GM12801 (cell line): ENCODE data around the gene TPBG.

Source experiments
- TF ChIP-seq, protein P1 (sequence below): IDR thresholded peaks from one replicate; pipeline ENCODE4 v1.5.1; 2011; ENCODE audit warnings: control low read depth; ENCODE audit not compliant: insufficient read length; ENCODE audit errors: extremely low read depth

The TPBG gene, protein sequence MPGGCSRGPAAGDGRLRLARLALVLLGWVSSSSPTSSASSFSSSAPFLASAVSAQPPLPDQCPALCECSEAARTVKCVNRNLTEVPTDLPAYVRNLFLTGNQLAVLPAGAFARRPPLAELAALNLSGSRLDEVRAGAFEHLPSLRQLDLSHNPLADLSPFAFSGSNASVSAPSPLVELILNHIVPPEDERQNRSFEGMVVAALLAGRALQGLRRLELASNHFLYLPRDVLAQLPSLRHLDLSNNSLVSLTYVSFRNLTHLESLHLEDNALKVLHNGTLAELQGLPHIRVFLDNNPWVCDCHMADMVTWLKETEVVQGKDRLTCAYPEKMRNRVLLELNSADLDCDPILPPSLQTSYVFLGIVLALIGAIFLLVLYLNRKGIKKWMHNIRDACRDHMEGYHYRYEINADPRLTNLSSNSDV

GRCh38 chr6:82363428-82364086 lies at the start of gene TPBG:
Gene TPBG (plus strand): TSS chr6:82363817. CDS start chr6:82364962, 1,145 bp downstream.
- TF ChIP-seq, protein P1, sequence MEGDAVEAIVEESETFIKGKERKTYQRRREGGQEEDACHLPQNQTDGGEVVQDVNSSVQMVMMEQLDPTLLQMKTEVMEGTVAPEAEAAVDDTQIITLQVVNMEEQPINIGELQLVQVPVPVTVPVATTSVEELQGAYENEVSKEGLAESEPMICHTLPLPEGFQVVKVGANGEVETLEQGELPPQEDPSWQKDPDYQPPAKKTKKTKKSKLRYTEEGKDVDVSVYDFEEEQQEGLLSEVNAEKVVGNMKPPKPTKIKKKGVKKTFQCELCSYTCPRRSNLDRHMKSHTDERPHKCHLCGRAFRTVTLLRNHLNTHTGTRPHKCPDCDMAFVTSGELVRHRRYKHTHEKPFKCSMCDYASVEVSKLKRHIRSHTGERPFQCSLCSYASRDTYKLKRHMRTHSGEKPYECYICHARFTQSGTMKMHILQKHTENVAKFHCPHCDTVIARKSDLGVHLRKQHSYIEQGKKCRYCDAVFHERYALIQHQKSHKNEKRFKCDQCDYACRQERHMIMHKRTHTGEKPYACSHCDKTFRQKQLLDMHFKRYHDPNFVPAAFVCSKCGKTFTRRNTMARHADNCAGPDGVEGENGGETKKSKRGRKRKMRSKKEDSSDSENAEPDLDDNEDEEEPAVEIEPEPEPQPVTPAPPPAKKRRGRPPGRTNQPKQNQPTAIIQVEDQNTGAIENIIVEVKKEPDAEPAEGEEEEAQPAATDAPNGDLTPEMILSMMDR: no peak

- TF ChIP-seq, protein P1: no peak
Observed at GRCh38 chr6:82322386-82322785, 41.2 kb upstream of the TPBG start.

DNA sequence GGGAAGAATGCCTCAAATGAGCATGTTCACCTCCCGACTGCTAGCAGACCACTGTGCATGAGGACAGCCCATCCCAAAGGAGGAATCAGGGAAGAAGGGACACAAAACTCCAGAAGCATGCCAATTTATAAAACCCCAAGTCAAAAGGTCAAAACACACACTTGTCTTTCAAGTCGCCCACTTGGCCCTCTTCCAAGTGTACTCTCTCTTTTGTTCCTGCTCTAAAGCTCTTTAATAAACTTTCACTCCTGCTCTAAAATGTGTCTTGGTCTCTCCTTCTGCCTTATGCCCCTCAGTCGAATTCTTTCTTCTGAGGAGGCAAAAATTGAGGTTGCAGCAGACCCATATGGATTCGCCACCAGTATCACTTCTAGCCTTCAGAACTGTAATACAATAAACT lies 33.9 kb upstream of the TPBG start:
- TF ChIP-seq, protein P1: no peak

DNA sequence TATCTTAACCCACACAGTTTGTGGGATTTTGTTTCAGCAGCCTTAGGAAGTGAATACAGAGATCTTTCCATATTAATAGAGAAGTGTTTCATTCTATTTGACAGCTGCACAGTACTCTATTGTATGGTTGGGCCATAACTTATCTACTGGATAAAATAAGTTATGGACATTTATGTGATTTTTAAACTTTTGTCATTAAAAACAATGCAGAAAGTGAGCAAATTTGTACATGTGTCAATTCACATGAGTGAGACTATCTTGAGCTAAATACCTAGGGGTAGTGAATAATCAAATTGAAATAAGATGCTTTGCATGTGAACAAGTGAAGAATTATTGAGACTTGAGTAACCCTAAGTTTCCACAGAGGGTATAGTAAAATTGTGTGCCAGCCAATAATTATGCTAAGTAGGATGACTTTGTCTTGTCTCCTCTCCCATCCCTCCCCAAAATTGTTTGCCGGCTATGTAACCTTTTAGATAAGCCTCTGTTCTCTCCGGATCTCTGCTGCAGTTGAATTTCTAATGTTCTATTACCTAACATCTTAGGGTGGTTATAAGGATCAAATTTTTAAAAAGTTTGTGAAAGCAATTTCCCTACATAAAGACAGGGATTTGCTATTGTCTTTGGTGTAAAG lies 33.3 kb upstream of the TPBG start:
- TF ChIP-seq, protein P1: no peak

DNA sequence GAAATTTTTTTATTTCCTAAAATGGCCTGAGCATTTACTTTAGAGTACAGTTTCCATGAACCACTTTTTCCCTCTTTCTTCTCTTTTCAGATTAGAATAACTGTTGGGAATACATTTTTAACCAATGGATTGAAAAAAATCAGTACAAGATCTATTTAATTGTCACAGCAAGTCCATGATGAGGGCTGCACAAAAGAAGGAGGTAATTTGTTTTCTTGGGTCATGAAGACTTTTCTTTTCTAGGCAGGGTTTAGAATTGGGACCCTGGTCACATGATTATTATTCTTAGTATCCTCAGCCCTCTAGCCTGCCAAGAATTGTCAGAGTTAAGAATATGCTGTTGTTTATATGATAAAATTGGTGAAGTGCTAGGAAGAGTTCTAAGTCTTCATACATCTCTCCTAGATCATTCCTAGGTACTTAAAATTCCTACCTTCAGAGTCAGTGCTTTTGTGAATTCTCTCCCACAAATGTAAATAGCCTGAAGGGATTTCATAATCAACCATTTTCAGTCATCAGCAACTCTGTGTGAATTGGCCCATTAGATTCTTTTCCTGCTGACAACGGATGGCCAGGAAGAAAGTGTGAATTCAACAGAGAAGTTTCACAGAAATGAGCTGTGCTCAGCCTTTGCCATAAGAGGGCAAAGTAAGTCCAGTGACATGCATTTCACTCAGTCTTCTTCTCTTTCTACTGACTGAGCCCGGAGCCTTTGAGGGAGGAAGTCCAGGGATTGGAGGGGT lies 32.4 kb upstream of the TPBG start:
- TF ChIP-seq, protein P1: no peak

DNA sequence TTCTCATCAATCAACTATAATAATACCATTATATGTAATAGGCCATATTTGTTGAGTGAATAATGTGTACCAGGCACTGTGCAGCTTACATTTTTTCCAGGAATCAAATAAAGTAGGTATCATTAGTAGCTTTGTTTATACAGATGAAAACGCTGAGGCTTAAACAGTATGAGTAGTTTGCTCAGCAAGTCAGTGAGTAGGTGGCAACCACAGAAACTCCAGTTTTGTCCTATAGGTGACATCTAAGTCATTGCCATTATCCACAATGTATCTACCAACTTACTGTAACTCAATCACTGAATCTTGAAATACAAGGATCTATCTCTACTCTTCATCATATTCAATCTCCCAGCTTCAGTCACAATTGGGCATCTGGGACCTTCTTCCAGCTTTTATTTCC lies 29.8 kb upstream of the TPBG start:
- TF ChIP-seq, protein P1: no peak
